Activated CD8-positive, alpha-beta memory T cell treated with anti-CD3 and anti-CD28 coated beads for 4 hours (primary cell): ENCODE measurements around the gene RHOT2.

Source experiments
- DNase-seq, 2 donors: peaks; one replicate each; pipeline ENCODE4 v3.0.0-alpha.2; 2020; ENCODE audit warnings: low read depth in 2 of 2

Gene RHOT2

GRCh38 chr16:667780-668518 is at the start of gene RHOT2:
Gene RHOT2 (plus strand): TSS chr16:668132. CDS start chr16:668200, 68 bp downstream.
- peak; percentile 77 to 86 for DNase-seq

DNA sequence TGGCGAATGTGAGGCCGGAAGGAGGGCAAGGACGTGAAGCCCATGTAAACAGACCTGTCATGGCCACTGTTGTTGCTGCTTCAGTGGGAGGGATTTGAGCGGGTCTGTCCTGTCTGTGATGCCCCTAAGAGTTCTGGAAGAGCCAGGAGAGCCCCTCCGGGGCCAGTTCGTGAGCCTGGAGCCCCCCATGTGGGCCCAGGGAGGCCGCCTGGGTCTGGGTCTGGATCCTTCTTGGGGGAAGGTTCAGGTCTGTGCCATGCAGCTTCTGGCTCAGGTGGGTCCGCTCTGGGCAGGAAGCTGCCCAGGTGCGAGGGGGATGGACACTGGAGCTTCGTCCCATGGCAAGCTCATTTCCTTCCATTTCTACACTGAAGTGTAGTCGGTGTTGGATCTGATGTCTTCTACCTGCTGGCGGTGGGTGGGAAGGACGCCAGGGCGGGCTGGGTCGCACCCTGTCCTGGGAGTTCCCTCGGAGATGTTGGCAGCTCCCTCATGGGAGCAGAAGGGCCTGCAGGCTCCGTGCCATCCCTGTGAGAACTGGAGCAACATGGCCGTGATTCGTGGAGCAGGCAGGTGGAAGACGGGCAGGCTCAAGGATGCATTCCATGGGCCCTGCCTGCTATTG is 48.3 kb upstream of the RHOT2 start:
- no peak for DNase-seq

- DNase-seq: no peak
These were observed 47.0 kb upstream of the RHOT2 start for GRCh38 chr16:620700-621525.

- no peak for DNase-seq
These were observed 46.3 kb upstream of the RHOT2 start for GRCh38 chr16:621526-622105.

- no peak for DNase-seq
These were observed 45.0 kb upstream of the RHOT2 start for GRCh38 chr16:622920-623280.

DNA sequence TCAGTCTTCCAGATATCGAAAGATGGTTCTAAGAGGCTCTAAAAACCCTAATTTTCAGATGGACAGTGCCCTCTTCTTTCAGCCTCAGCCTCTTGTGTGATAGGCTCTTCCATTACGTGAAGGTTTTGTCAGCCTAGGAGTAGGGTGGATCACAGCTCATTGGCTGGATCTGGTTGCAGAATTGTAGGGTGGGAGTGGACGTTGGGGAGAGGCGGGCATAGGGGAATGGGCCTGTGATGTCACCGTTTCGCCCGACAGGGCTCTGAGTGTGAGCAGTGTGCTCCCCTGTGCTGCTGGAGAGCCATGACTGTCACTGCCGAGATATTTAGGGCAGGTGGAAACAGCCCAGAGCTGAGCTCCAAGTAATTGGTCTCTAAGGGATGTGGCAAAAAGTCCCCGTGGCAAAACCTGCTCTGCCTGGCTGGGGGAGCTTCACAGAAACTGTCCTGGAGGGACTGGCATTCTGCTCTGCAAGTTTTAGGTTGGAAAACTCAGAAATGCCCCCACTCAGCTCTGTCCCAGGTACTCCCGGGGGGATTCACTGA is 43.3 kb upstream of the RHOT2 start:
- no peak for DNase-seq

GRCh38 chr16:625117-625976 is 42.6 kb upstream of the RHOT2 start:
- no peak for DNase-seq

GRCh38 chr16:625977-626765 is 41.8 kb upstream of the RHOT2 start:
- no peak for DNase-seq

- no peak for DNase-seq
These were observed 41.0 kb upstream of the RHOT2 start for GRCh38 chr16:626787-627453.

DNA sequence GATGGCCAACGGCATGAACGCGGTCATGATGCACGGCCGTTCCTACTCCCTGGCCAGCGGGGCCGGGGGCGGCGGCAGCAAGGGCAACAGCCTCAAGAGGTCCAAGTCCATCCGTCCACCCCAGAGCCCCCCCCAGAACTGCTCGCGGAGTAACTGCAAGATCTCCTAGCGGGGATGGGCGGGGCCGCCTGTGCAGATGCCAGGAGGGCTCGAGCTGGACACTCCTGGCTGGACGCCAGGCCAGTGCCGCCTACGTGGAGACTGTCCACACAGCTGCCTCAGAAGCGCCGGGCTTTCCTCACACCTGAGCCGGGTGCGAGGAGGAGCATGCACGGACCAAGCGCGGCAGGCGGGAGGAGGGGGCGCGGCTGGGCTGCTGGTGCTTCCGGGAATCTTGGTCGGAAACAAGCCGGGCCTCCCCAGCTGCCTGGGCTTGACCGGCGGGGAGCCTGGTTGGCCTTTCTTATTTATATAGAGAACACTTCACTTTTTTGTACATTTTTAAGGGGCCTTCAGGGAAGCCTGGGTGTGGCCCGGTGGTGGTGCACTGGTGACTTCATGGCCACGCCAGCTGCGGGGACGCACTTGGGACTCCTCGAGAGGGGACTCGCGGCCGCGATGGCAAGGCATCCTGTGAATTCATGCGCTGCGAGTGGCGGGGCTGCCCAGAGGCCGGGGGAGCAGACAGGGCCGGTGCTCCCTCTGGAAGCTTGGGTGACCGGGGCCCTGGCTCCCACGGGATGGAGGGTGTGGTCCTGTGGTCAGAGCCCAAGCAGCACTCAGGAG is 40.3 kb upstream of the RHOT2 start:
- no peak for DNase-seq

DNA sequence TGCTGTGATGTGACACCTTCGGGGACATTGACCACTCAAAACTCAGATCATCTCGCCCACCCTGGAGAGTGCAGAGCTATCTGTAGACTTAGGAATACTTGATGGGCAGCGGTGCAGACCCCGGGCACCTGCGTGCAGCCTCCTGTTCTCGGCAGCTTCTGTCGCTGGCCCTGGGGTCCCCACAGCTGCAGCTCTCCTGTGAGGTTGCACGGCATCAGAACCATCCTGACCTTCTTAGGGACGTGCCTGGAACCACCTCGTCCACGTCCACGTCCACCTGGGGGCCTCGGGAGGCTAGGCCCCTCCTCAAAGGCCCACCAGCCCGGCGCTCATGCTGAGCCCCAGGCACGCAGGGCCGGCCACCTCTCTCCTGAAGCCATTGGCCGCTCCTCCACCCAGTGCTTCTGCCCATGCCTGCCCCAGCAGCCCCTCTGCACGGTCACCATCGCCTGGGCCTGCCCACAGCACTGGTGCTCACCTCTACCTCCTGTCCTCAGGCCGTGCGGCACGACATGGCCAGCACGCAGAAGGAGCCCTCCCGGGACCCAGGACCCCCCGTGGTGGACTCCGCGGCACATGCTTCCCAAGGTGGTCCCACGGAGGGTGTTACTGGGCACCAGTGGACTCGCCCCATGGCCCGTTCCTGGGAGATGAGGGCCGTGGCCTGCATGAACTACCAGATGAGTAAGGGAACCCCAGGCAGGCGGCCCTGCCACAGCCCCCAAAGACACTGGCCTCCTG is 39.4 kb upstream of the RHOT2 start:
- no peak for DNase-seq

DNA sequence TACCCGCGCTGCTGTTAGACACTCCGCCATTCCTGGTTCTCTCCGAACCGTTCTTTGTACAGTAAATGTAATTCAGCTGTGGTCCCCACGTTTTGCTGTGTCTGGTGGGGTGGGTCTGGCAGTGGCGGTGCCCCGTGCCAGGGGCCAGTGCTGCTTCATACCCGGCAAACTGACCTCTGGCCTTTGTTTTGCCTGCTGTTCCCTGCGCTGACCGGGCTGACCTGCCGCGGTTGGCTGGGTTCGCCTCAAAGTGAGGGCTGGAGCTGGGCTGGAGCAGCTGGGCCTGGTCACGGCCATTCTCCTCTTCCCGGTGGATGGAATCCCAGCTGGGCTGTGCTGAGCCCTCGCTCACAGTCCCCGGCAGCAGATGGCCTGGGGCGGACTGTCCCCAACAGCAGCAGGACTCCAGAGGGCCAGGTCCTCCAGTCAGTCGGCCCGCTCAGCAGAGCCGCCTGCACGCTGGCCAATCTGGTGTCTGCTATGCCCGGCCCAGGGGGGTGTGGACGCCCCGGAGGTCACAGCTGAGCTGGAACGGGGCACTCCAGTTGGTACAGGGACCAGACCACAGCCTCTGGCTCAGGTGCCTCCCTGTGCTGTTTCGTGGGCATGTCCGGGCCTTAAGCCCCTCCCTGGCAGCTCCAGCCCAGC is 38.6 kb upstream of the RHOT2 start:
- no peak for DNase-seq

GRCh38 chr16:629833-630248 is 38.1 kb upstream of the RHOT2 start:
- DNase-seq: no peak

- DNase-seq: no peak
These were observed 37.6 kb upstream of the RHOT2 start for GRCh38 chr16:630249-630814.

GRCh38 chr16:630815-631405 is 37.0 kb upstream of the RHOT2 start, which contains the start of gene WFIKKN1:
Gene WFIKKN1 (plus strand): TSS chr16:630985. CDS start chr16:631254, 269 bp downstream.
- no peak for DNase-seq

- no peak for DNase-seq
These were observed 36.0 kb upstream of the RHOT2 start for GRCh38 chr16:631808-632358.
